GM19328 (cell line): ENCODE data around the gene SPHK2.
"Not testable (repeated sequence)": the region's sequence is repeated elsewhere in the genome, so short reads cannot be mapped to it uniquely, and the experiment has no call there.

Experiments
- ATAC-seq: cut with Tn5 transposase; IDR thresholded peaks from one replicate; pipeline ENCODE4 v1.9.1; 2021; ENCODE audit warnings: mild to moderate bottlenecking, moderate library complexity; ENCODE audit not compliant: unreplicated experiment

The SPHK2 gene

DNA sequence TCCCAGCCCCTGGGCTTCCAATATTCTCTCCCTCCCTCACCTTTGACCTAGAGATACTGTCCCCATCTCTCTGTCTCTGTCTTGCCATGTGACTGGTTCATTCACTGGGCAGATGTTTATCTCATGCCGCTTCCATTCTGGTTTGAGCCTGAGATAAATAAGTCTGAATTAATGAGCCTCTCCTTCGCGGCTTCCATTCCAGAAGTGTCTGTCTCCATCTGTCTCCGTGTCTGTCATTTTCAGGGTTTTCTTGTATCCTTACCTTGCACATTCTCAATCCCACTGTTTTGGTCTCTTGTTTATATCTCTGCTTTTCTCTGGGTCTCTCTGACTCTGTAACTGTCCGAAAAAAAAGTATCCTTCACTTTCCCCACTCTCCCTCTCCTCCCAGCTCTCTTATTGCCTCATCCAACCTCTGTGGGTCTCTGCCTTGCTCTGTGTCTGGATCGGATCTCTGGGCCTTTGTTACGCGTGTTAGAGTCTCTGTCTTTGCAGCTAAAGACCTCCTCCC lies 4.3 kb downstream of the SPHK2 start:
- ATAC-seq, result no peak

GRCh38 chr19:48624067-48624594 lies 4.8 kb downstream of the SPHK2 start:
- peak; percentile 49 for ATAC-seq

DNA sequence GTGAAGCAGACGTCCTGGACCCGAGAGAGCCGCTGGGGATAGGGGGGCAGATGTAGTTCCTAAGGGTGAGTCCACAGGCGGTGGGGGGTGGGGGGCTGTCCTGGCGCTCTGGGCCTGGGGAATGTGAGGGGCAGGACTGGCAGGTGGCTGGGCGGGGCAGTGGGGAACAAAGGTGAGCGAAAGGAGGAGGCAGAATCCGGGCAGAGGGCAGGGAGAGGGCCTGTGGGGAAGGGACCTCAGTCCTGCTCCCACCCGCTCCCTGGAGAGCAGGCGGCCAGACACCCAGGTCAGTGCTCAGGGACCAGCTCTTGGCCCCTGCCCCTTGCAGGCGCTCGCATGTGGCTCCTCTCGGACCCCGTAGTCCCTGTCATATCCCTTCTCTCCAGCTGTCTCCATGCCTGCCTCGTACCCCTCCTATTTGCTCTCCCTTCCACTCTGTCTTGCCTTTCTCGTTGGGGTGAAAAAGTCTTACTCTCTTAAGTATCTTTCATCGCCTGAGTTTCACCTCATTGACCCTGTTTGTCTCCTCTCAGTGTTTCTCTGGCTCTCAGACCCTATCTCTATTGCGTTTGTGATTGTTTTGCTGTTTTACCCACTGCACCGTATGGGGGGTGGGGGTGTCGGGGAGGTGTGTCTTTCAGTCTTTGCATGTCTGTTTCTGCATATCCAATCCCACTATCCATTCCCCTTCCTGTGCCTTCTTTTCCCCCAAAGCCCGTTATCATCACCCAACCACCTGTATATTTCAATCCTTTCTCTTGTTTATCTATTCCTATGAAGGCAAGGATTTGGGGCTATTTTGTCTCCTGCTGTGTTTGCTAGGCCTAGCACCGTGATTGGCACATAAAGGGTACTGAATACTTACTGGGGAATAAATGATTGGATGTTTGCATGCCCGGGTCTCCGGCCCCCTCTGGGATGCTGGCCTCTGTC lies 5.8 kb downstream of the SPHK2 start:
- ATAC-seq, result no peak

GRCh38 chr19:48625891-48626327 lies 6.6 kb downstream of the SPHK2 start:
- no peak for ATAC-seq

- no peak for ATAC-seq
Measured at GRCh38 chr19:48627201-48627864, 8.0 kb downstream of the SPHK2 start.

DNA sequence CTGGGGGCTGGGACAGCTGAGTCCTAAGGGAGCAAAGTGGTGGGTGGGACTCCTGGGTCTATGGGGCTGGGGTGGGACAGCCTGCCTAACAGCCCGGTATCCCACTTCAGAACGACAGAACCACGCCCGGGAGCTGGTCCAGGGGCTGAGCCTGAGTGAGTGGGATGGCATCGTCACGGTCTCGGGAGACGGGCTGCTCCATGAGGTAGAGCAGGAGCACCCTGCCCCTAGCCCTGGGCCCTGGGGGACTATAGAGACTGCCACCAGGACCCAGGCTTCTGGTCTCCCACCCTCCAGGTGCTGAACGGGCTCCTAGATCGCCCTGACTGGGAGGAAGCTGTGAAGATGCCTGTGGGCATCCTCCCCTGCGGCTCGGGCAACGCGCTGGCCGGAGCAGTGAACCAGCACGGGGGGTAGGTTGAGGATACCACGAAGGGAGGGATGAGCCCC lies 8.6 kb downstream of the SPHK2 start:
- ATAC-seq, result no peak

DNA sequence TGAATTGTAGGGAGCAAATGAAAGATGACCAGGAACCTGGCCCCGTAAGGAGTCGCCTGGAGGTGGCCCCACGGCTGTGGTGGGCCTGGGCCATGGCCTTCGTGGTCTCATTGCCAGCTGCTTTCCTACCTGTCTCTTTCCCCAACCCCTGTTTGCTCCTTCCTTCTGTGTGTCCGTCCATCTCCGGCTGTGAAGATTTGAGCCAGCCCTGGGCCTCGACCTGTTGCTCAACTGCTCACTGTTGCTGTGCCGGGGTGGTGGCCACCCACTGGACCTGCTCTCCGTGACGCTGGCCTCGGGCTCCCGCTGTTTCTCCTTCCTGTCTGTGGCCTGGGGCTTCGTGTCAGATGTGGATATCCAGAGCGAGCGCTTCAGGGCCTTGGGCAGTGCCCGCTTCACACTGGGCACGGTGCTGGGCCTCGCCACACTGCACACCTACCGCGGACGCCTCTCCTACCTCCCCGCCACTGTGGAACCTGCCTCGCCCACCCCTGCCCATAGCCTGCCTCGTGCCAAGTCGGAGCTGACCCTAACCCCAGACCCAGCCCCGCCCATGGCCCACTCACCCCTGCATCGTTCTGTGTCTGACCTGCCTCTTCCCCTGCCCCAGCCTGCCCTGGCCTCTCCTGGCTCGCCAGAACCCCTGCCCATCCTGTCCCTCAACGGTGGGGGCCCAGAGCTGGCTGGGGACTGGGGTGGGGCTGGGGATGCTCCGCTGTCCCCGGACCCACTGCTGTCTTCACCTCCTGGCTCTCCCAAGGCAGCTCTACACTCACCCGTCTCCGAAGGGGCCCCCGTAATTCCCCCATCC lies 9.4 kb downstream of the SPHK2 start:
- ATAC-seq, result no peak

DNA sequence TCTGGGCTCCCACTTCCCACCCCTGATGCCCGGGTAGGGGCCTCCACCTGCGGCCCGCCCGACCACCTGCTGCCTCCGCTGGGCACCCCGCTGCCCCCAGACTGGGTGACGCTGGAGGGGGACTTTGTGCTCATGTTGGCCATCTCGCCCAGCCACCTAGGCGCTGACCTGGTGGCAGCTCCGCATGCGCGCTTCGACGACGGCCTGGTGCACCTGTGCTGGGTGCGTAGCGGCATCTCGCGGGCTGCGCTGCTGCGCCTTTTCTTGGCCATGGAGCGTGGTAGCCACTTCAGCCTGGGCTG lies 9.9 kb downstream of the SPHK2 start:
- no peak for ATAC-seq

- ATAC-seq, result no peak
Measured at GRCh38 chr19:48629599-48630295, 10.4 kb downstream of the SPHK2 start.

GRCh38 chr19:48630296-48631063 lies 11.2 kb downstream of the SPHK2 start:
- no peak for ATAC-seq

- no peak for ATAC-seq
Measured at GRCh38 chr19:48631225-48631624, 11.9 kb downstream of the SPHK2 start.

- ATAC-seq, result not testable (repeated sequence)
Measured at GRCh38 chr19:48632286-48632685, 13.0 kb downstream of the SPHK2 start.

DNA sequence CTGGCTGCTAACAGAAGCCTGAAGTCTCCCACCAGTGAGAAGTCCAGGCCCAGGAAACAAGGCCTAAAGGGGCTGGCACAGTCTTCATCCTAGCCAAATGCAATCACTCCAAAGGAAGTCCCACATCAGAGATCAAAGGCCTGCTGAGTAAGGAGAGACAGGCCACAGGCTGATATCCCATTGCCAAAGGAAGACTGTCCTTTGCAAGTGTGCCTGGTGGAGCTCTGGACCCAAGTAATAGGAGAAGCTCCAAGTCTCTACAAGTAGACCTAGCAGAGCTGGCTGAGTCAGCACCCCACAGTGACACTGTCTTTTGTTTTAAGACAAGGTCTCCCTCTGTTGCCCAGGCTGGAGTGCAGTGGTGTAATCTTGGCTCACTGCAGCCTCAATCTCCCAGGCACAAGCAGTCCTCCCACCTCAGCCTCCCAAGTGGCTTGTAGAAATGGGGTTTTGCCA lies 13.4 kb downstream of the SPHK2 start:
- ATAC-seq, result no peak

- ATAC-seq, result no peak
Measured at GRCh38 chr19:48633148-48634035, 14.1 kb downstream of the SPHK2 start.

GRCh38 chr19:48634036-48634342 lies 14.7 kb downstream of the SPHK2 start:
- ATAC-seq, result no peak

- ATAC-seq, result no peak
Measured at GRCh38 chr19:48634424-48635262, 15.3 kb downstream of the SPHK2 start.

- no peak for ATAC-seq
Measured at GRCh38 chr19:48635263-48635965, 16.1 kb downstream of the SPHK2 start.
